Astrocyte (in vitro differentiated cells and primary cell): ENCODE data around the gene RABEP2. TPM values are rescaled to one million over a fixed set of nuclear protein-coding genes. Genes with fewer than 3 reads are reported as not detected.
"Not testable (repeated sequence)": the region's sequence is repeated elsewhere in the genome, so short reads cannot be mapped to it uniquely, and the experiment has no call there.

Experiments
- DNase-seq: peaks from one replicate; pipeline ENCODE4 v3.0.0-alpha.2; 2010; ENCODE audit warnings: low read depth
- FAIRE-seq: peaks from 2 replicates; lab custom pipeline; 2011; peaks lifted over from hg19 to GRCh38; lab: Jason Lieb, UNC
- H2AFZ ChIP-seq: 2 replicates; pipeline ENCODE4 v1.6.0; 2012; ENCODE audit warnings: low read depth, low read length, inconsistent platforms
- H3K27ac ChIP-seq: 2 replicates; pipeline ENCODE4 v1.5.1; 2011; ENCODE audit warnings: low read depth, low read length, inconsistent platforms
- H3K27me3 ChIP-seq: 2 replicates; pipeline ENCODE4 v1.6.0; 2011; ENCODE audit warnings: low read length, inconsistent platforms; ENCODE audit not compliant: insufficient read depth
- H3K36me3 ChIP-seq: 2 replicates; pipeline ENCODE4 v1.5.1; 2011; ENCODE audit warnings: low read length, inconsistent platforms; ENCODE audit not compliant: insufficient read depth
- H3K4me1 ChIP-seq: 2 replicates; pipeline ENCODE4 v1.5.1; 2011; ENCODE audit warnings: low read length, inconsistent platforms; ENCODE audit not compliant: insufficient read depth
- H3K4me2 ChIP-seq: 2 replicates; pipeline ENCODE4 v1.6.0; 2012; ENCODE audit warnings: low read length, inconsistent platforms
- H3K4me3 ChIP-seq: 2 replicates; pipeline ENCODE4 v1.5.1; 2011; ENCODE audit warnings: low read depth, mild to moderate bottlenecking, low read length, inconsistent platforms; ENCODE audit not compliant: insufficient read depth
- H3K79me2 ChIP-seq: 2 replicates; pipeline ENCODE4 v1.6.0; 2012; ENCODE audit warnings: mild to moderate bottlenecking, low read length, inconsistent platforms; ENCODE audit not compliant: insufficient read depth
- H3K9ac ChIP-seq: 2 replicates; pipeline ENCODE4 v1.6.0; 2012; ENCODE audit warnings: mild to moderate bottlenecking, low read length, inconsistent platforms
- H3K9me3 ChIP-seq: 2 replicates; pipeline ENCODE4 v1.5.1; 2012; ENCODE audit warnings: low read depth, mild to moderate bottlenecking, low read length, inconsistent platforms; ENCODE audit not compliant: insufficient read depth
- H4K20me1 ChIP-seq: 2 replicates; pipeline ENCODE4 v1.6.0; 2012; ENCODE audit warnings: low read length, inconsistent platforms; ENCODE audit not compliant: insufficient read depth
- H3K27ac Mint-ChIP-seq: one replicate; pipeline ENCODE4 v1.8.0; 2021; ENCODE audit warnings: mild to moderate bottlenecking, mixed read lengths; ENCODE audit not compliant: unreplicated experiment
- H3K27me3 Mint-ChIP-seq: one replicate; pipeline ENCODE4 v1.8.0; 2021; ENCODE audit warnings: low read depth, mixed read lengths; ENCODE audit not compliant: unreplicated experiment
- H3K36me3 Mint-ChIP-seq: one replicate; pipeline ENCODE4 v1.8.0; 2021; ENCODE audit warnings: low read depth, mixed read lengths; ENCODE audit not compliant: unreplicated experiment
- H3K4me1 Mint-ChIP-seq: one replicate; pipeline ENCODE4 v1.8.0; 2021; ENCODE audit warnings: low read depth, mixed read lengths; ENCODE audit not compliant: unreplicated experiment
- H3K4me3 Mint-ChIP-seq: one replicate; pipeline ENCODE4 v1.8.0; 2021; ENCODE audit warnings: mild to moderate bottlenecking, moderate library complexity, mixed read lengths; ENCODE audit not compliant: unreplicated experiment
- H3K9me3 Mint-ChIP-seq: one replicate; pipeline ENCODE4 v1.8.0; 2021; ENCODE audit warnings: mild to moderate bottlenecking, mixed read lengths; ENCODE audit not compliant: unreplicated experiment
- EZH2 ChIP-seq: IDR thresholded peaks from 2 replicates; pipeline ENCODE4 v1.6.1; 2012; ENCODE audit warnings: mild to moderate bottlenecking, low read length, inconsistent platforms; ENCODE audit not compliant: insufficient read depth
- total RNA-seq: library from RNA; stranded (reverse); gene quantifications from 2 replicates; pipeline ENCODE4 v1.2.1, GENCODE V29; 2021
- TF ChIP-seq, protein P1 (sequence below): IDR thresholded peaks from 2 replicates; pipeline ENCODE4 v1.5.1; 2011; ENCODE audit warnings: low read depth, mild to moderate bottlenecking, inconsistent platforms, low read length, moderate library complexity; ENCODE audit not compliant: insufficient read depth

The RABEP2 gene
- total RNA-seq, 1 donor from 2014 or later, result 19.4 TPM

DNA sequence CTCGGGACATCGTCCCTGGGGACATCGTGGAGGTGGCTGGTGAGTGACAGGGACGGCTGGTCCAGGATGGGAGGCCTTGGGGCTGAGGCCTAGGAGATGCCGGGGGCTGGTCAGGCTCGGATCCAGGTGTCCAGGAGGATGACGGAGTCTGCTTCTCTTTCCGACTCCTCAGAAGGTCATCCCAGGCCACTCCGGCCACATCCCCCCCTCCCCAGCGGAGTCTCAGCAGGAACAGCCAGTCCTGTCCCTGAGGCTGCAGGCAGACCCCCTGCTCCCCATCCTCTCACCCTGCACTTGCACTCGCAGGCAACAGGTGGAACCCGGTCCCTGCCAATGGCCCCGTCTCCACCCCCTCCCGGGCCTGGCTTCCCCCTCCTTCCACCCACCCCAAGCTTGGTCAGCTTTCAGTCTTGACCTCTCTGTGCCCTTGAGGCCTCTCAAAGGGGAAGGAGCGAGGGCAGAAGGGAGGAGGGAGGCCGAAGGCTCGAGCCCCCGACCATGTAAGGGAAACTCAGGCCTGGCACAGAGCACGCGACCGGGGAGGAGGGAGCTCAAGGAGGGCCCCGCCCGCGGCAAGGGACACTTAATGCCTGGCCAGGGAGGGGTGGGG lies 42.4 kb downstream of the RABEP2 start:
- Histone ChIP-seq H3K36me3 (no peaks in the 10 kb centered on the region), H3K9me3 (no peaks in the 10 kb centered on the region), H3K9ac (no peak overlapping the region), H2AFZ (no peak overlapping the region), H3K4me3 (no peak overlapping the region), H3K4me2 (no peak overlapping the region), H3K4me1 (peaks cover 13% of the 10 kb centered on the region), H4K20me1 (no peaks in the 10 kb centered on the region), H3K79me2 (no peaks in the 10 kb centered on the region), H3K27me3 (no peaks in the 10 kb centered on the region), H3K27ac (no peak overlapping the region)
- no peaks in the 10 kb centered on the region for H3K4me1 Mint-ChIP-seq
- no peak overlapping the region for H3K27ac Mint-ChIP-seq
- FAIRE-seq (no peak), DNase-seq (no peak)
- peaks cover 13% of the 10 kb centered on the region for H3K27me3 Mint-ChIP-seq
- TF ChIP-seq, protein P1, sequence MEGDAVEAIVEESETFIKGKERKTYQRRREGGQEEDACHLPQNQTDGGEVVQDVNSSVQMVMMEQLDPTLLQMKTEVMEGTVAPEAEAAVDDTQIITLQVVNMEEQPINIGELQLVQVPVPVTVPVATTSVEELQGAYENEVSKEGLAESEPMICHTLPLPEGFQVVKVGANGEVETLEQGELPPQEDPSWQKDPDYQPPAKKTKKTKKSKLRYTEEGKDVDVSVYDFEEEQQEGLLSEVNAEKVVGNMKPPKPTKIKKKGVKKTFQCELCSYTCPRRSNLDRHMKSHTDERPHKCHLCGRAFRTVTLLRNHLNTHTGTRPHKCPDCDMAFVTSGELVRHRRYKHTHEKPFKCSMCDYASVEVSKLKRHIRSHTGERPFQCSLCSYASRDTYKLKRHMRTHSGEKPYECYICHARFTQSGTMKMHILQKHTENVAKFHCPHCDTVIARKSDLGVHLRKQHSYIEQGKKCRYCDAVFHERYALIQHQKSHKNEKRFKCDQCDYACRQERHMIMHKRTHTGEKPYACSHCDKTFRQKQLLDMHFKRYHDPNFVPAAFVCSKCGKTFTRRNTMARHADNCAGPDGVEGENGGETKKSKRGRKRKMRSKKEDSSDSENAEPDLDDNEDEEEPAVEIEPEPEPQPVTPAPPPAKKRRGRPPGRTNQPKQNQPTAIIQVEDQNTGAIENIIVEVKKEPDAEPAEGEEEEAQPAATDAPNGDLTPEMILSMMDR, result no peak
- no peak for TF ChIP-seq EZH2
- H3K4me3 Mint-ChIP-seq, result no peak overlapping the region
- no peaks in the 10 kb centered on the region for H3K9me3 Mint-ChIP-seq
- peaks cover 7% of the 10 kb centered on the region for H3K36me3 Mint-ChIP-seq

DNA sequence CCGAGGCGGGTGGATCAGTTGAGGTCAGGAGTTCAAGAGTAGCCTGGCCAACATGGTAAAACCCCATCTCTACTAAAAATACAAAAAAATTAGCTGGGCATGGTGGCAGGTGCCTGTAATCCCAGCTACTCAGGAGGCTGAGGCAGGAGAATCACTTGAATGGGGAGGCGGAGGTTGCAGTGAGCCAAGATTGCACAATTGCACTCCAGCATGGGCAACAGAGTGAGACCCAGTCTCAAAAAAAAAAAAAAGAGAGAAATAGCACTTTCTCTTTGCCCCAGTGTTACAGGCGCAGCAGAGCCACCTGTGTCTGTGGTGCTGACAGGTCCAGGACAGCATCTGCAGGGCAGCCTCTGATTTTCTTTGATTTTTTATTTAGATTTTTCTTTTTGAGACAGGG lies 43.5 kb downstream of the RABEP2 start:
- not testable (repeated sequence) for H3K9me3 ChIP-seq, H3K9me3 Mint-ChIP-seq, H3K9ac ChIP-seq, H3K4me3 ChIP-seq, H3K36me3 Mint-ChIP-seq, H3K27ac ChIP-seq, H3K4me3 Mint-ChIP-seq, H4K20me1 ChIP-seq, H3K79me2 ChIP-seq, DNase-seq, H3K4me1 Mint-ChIP-seq, H3K36me3 ChIP-seq, H3K27me3 ChIP-seq, H2AFZ ChIP-seq, FAIRE-seq, H3K4me2 ChIP-seq
- H3K4me1 ChIP-seq, result peaks cover 13% of the 10 kb centered on the region
- Mint-ChIP-seq H3K27ac (peak overlapping the region; percentile 18), H3K27me3 (peaks cover 13% of the 10 kb centered on the region)

DNA sequence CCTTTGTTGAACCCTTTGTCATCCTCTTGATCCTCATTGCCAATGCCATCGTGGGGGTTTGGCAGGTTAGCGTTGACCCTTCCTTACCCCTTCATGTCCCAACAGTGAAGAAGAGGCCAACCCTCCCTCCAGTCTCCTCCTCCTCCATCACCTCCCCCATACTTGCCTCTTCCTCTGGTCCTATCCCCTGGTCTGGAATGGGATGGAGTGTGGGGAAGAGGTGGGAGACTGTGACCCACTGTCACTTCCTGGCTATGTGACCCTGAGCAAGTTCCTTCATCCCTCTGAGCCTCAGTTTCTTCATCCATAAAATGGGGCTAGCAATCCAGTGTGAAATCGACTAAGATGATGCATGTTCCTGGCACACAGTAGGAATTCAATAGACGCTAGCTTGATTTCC lies 44.1 kb downstream of the RABEP2 start:
- Histone ChIP-seq H3K4me2 (no peak overlapping the region), H4K20me1 (no peaks in the 10 kb centered on the region), H3K4me3 (no peak overlapping the region), H3K79me2 (no peaks in the 10 kb centered on the region), H3K27ac (no peak overlapping the region), H3K4me1 (peaks cover 13% of the 10 kb centered on the region), H3K9ac (no peak overlapping the region), H3K36me3 (no peaks in the 10 kb centered on the region), H3K27me3 (no peaks in the 10 kb centered on the region), H2AFZ (no peak overlapping the region), H3K9me3 (no peaks in the 10 kb centered on the region)
- peak overlapping the region; percentile 73 for H3K4me3 Mint-ChIP-seq
- DNase-seq (no peak), FAIRE-seq (no peak)
- TF ChIP-seq, protein P1, result no peak
- no peak for TF ChIP-seq EZH2
- peak overlapping the region; percentile 34 for H3K27ac Mint-ChIP-seq
- H3K9me3 Mint-ChIP-seq, result no peaks in the 10 kb centered on the region
- H3K36me3 Mint-ChIP-seq, result peaks cover 5% of the 10 kb centered on the region
- peaks cover 2% of the 10 kb centered on the region for H3K4me1 Mint-ChIP-seq
- peaks cover 13% of the 10 kb centered on the region for H3K27me3 Mint-ChIP-seq
